K562 treated with DMSO at 1 percent for 48 hours (cell line): ENCODE results near the gene BIRC5. TPM values are rescaled to one million over a fixed set of nuclear protein-coding genes. Genes with fewer than 3 reads are reported as not detected.

ENCODE experiments used
- total RNA-seq: library from RNA; unstranded; fragments of 300-600 nt; gene quantifications from 2 replicates; pipeline ENCODE4 v1.2.3, GENCODE V29; 2022; ENCODE audit warnings: low replicate concordance; ENCODE audit errors: extremely low read depth

The BIRC5 gene
- 187 TPM in 1 of 2 replicates, not detected in the other for total RNA-seq

GRCh38 chr17:78214016-78214705 is at the start of gene BIRC5:
Gene BIRC5 (plus strand): TSS chr17:78214253. CDS start chr17:78214317, 64 bp downstream.

GRCh38 chr17:78168242-78168902 is 45.7 kb upstream of the BIRC5 start, which contains the start of gene SYNGR2:
Gene SYNGR2 (plus strand): TSS chr17:78168581. CDS start chr17:78168617, 36 bp downstream.

GRCh38 chr17:78186692-78187595 is 27.1 kb upstream of the BIRC5 start, which contains the start of the genes AFMID and TK1:
Gene AFMID (plus strand): TSS chr17:78187362. CDS start chr17:78187371, 9 bp downstream.
Gene TK1 (minus strand): TSS chr17:78187052. CDS start chr17:78186994, 58 bp downstream.

GRCh38 chr17:78230996-78231935 is 17.2 kb downstream of the BIRC5 start, which contains the start of gene TMEM235:
Gene TMEM235 (plus strand): TSS chr17:78231631. CDS start chr17:78232024, 393 bp downstream.

Other genes starting within 250 kb of the BIRC5 start
- not detected in 2 replicates for gene TMC6, start 85.5 kb upstream of the BIRC5 start, total RNA-seq
- gene TMC8, start 83.5 kb upstream of the BIRC5 start, total RNA-seq: not detected in 2 replicates
- not detected in 2 replicates for gene C17orf99, start 67.9 kb upstream of the BIRC5 start, total RNA-seq
- gene SYNGR2, start 45.7 kb upstream of the BIRC5 start, total RNA-seq: not detected in 2 replicates
- not detected in 2 replicates for gene TK1, start 27.2 kb upstream of the BIRC5 start, total RNA-seq
- not detected in 2 replicates for gene AFMID, start 26.9 kb upstream of the BIRC5 start, total RNA-seq
- not detected in 2 replicates for gene TMEM235, start 17.4 kb downstream of the BIRC5 start, total RNA-seq
- gene SOCS3, start 145.8 kb downstream of the BIRC5 start, total RNA-seq: not detected in 2 replicates
- not detected in 2 replicates for gene PGS1, start 164.4 kb downstream of the BIRC5 start, total RNA-seq